Right atrium auricular region (tissue), 2 donors: ENCODE data around the gene CNTNAP2. TPM values are rescaled to one million over a fixed set of nuclear protein-coding genes. Genes with fewer than 3 reads are reported as not detected.

Source experiments
- DNase-seq: peaks from one replicate; pipeline ENCODE4 v3.0.0-alpha.2; 2019; ENCODE audit warnings: low spot score
- H3K27ac ChIP-seq, 2 donors: fragments of 200-600 bp; sonication (generic); 1 replicate in 1 of 2; 2 replicates in 1 of 2; pipeline ENCODE4 v1.5.1; 2016 to 2019
- H3K27me3 ChIP-seq, 2 donors: fragments of 200-600 bp; sonication (generic); one replicate each; pipeline versions ENCODE4 v1.5.1 to v1.6.0; 2017 to 2019
- H3K36me3 ChIP-seq: fragments of 200-600 bp; sonication (generic); one replicate; pipeline ENCODE4 v1.5.1; 2016
- H3K4me1 ChIP-seq, 2 donors: fragments of 200-600 bp; sonication (generic); one replicate each; pipeline versions ENCODE4 v1.5.1 to v1.6.0; 2017 to 2019
- H3K4me3 ChIP-seq, 2 donors: fragments of 200-600 bp; sonication (generic); 1 replicate in 1 of 2; 2 replicates in 1 of 2; pipeline ENCODE4 v1.5.1; 2017 to 2019; ENCODE audit warnings: mild to moderate bottlenecking in 1 of 2, moderate library complexity in 1 of 2
- H3K9me3 ChIP-seq, 2 donors: fragments of 200-600 bp; sonication (generic); one replicate each; pipeline ENCODE4 v1.5.1; 2019
- CTCF ChIP-seq, 2 donors: fragments of 200-600 bp; sonication (generic); IDR thresholded peaks; one replicate each; pipeline ENCODE4 v1.5.1; 2019; ENCODE audit warnings: antibody characterized with exemption in 2 of 2
- total RNA-seq, 2 donors: library from RNA; depleted of rRNA; stranded (reverse); fragments of >200 nt; gene quantifications; one replicate each; pipeline ENCODE4 v1.1.0, GENCODE V29; 2016

Gene CNTNAP2
- total RNA-seq, 2 donors from 2014 or later: 1.1 to 1.7 TPM

GRCh38 chr7:146956853-146957252 is 840.3 kb downstream of the CNTNAP2 start:
- no peak for DNase-seq
- Histone ChIP-seq H3K36me3 (no peaks in the 10 kb centered on the region), H3K27me3 (no peaks in the 10 kb centered on the region), H3K9me3 (no peaks in the 10 kb centered on the region), H3K4me1 (no peaks in the 10 kb centered on the region), H3K4me3 (no peak overlapping the region), H3K27ac (no peak overlapping the region)
- TF ChIP-seq CTCF (IDR thresholded peaks at IDR 0.05): no peak

- no peak for TF ChIP-seq CTCF (IDR thresholded peaks at IDR 0.05)
These were observed 844.3 kb downstream of the CNTNAP2 start for GRCh38 chr7:146960773-146961391.

GRCh38 chr7:146961617-146962016 is 845.0 kb downstream of the CNTNAP2 start:
- no peaks in the 10 kb centered on the region for H3K36me3 ChIP-seq
- H3K9me3 ChIP-seq: no peaks in the 10 kb centered on the region
- H3K27me3 ChIP-seq: no peaks in the 10 kb centered on the region
- H3K27ac ChIP-seq: no peak overlapping the region
- H3K4me1 ChIP-seq: no peaks in the 10 kb centered on the region
- no peak for DNase-seq
- H3K4me3 ChIP-seq: no peak overlapping the region
- TF ChIP-seq CTCF (IDR thresholded peaks at IDR 0.05): no peak

More at GRCh38 chr7:146960773-146961391, 844.3 kb downstream of the CNTNAP2 start:
- no peak overlapping the region for H3K27ac ChIP-seq
- H3K4me3 ChIP-seq: no peak overlapping the region
- no peak for DNase-seq
- H3K9me3 ChIP-seq: no peaks in the 10 kb centered on the region
- no peaks in the 10 kb centered on the region for H3K27me3 ChIP-seq
- H3K36me3 ChIP-seq: no peaks in the 10 kb centered on the region
- no peaks in the 10 kb centered on the region for H3K4me1 ChIP-seq

GRCh38 chr7:146966274-146966673 is 849.7 kb downstream of the CNTNAP2 start:
- DNase-seq: no peak
- Histone ChIP-seq H3K4me1 (no peaks in the 10 kb centered on the region), H3K27ac (no peak overlapping the region), H3K27me3 (no peaks in the 10 kb centered on the region), H3K36me3 (no peaks in the 10 kb centered on the region), H3K9me3 (no peaks in the 10 kb centered on the region), H3K4me3 (no peak overlapping the region)
- no peak for TF ChIP-seq CTCF (IDR thresholded peaks at IDR 0.05)

- H3K27ac ChIP-seq: no peak overlapping the region
- H3K36me3 ChIP-seq: no peaks in the 10 kb centered on the region
- H3K4me1 ChIP-seq: no peaks in the 10 kb centered on the region
- H3K27me3 ChIP-seq: no peaks in the 10 kb centered on the region
- DNase-seq: no peak
- H3K9me3 ChIP-seq: no peaks in the 10 kb centered on the region
- H3K4me3 ChIP-seq: no peak overlapping the region
- no peak for TF ChIP-seq CTCF (IDR thresholded peaks at IDR 0.05)
These were observed 865.9 kb downstream of the CNTNAP2 start for GRCh38 chr7:146982482-146982881.

GRCh38 chr7:146991596-146991995 is 875.0 kb downstream of the CNTNAP2 start:
- Histone ChIP-seq H3K4me3 (no peak overlapping the region), H3K36me3 (no peaks in the 10 kb centered on the region), H3K27ac (no peak overlapping the region), H3K4me1 (no peaks in the 10 kb centered on the region), H3K27me3 (no peaks in the 10 kb centered on the region), H3K9me3 (no peaks in the 10 kb centered on the region)
- no peak for TF ChIP-seq CTCF (IDR thresholded peaks at IDR 0.05)
- DNase-seq: no peak
